Neural progenitor cell (in vitro differentiated cells): ENCODE results near the gene SPEM1. TPM values are rescaled to one million over a fixed set of nuclear protein-coding genes. Genes with fewer than 3 reads are reported as not detected.

ENCODE experiments used
- DNase-seq: peaks from one replicate; pipeline ENCODE4 v3.0.0-alpha.2; 2016; ENCODE audit warnings: low spot score
- H2AFZ ChIP-seq: fragments of 200-600 bp; sonication (generic); replicated peaks from 2 replicates; pipeline ENCODE4 v1.6.1; 2016; ENCODE audit warnings: antibody characterized with exemption
- H3F3A ChIP-seq: fragments of 200-600 bp; sonication (generic); 2 replicates; pipeline ENCODE4 v1.6.1; 2016; ENCODE audit warnings: antibody characterized with exemption, low read depth
- H3K27ac ChIP-seq: fragments of 200-600 bp; sonication (generic); 2 replicates; pipeline ENCODE4 v1.5.1; 2016; ENCODE audit warnings: mild to moderate bottlenecking
- H3K27me3 ChIP-seq: fragments of 200-600 bp; sonication (generic); 2 replicates; pipeline ENCODE4 v1.6.1; 2016; ENCODE audit warnings: mild to moderate bottlenecking, moderate library complexity
- H3K36me3 ChIP-seq: fragments of 200-600 bp; sonication (generic); 2 replicates; pipeline ENCODE4 v1.5.1; 2016
- H3K4me1 ChIP-seq: fragments of 200-600 bp; sonication (generic); 2 replicates; pipeline ENCODE4 v1.6.1; 2016; ENCODE audit warnings: mixed run types
- H3K4me2 ChIP-seq: fragments of 200-600 bp; sonication (generic); 2 replicates; pipeline ENCODE4 v1.6.1; 2016
- H3K4me3 ChIP-seq: fragments of 200-600 bp; sonication (generic); 2 replicates; pipeline ENCODE4 v1.5.1; 2016
- H3K79me2 ChIP-seq: fragments of 200-600 bp; sonication (generic); 2 replicates; pipeline ENCODE4 v1.6.1; 2016; ENCODE audit warnings: low read depth
- H3K9ac ChIP-seq: fragments of 200-600 bp; sonication (generic); 2 replicates; pipeline ENCODE4 v1.6.1; 2016
- H3K9me3 ChIP-seq: fragments of 200-600 bp; sonication (generic); 2 replicates; pipeline ENCODE4 v1.5.1; 2016; ENCODE audit warnings: low read depth
- H4K20me1 ChIP-seq: fragments of 200-600 bp; sonication (generic); 2 replicates; pipeline ENCODE4 v1.6.1; 2016; ENCODE audit warnings: low read depth
- H3K27ac Mint-ChIP-seq: 3 replicates; pipeline ENCODE4 v1.8.0; 2021; ENCODE audit warnings: mixed read lengths
- H3K27me3 Mint-ChIP-seq: 2 replicates; pipeline ENCODE4 v1.8.0; 2022; ENCODE audit warnings: low read depth, mild to moderate bottlenecking, inconsistent platforms, moderate library complexity, mixed read lengths; ENCODE audit not compliant: insufficient read depth
- H3K36me3 Mint-ChIP-seq: 3 replicates; pipeline ENCODE4 v1.8.0; 2021; ENCODE audit warnings: mixed read lengths
- H3K4me1 Mint-ChIP-seq: 3 replicates; pipeline ENCODE4 v1.8.0; 2021; ENCODE audit warnings: mixed read lengths
- H3K4me3 Mint-ChIP-seq: 3 replicates; pipeline ENCODE4 v1.8.0; 2021; ENCODE audit warnings: mild to moderate bottlenecking, moderate library complexity, mixed read lengths
- H3K9me3 Mint-ChIP-seq: 3 replicates; pipeline ENCODE4 v1.8.0; 2020; ENCODE audit warnings: mixed read lengths
- CTCF ChIP-seq: fragments of 200-600 bp; sonication (generic); IDR thresholded peaks from 2 replicates; pipeline ENCODE4 v1.5.1; 2017; ENCODE audit warnings: antibody characterized with exemption, mild to moderate bottlenecking
- EZH2 ChIP-seq: fragments of 200-600 bp; sonication (generic); IDR thresholded peaks from 2 replicates; pipeline ENCODE4 v1.6.1; 2017; ENCODE audit warnings: antibody characterized with exemption, mild to moderate bottlenecking, moderate library complexity
- EZH2phosphoT487 ChIP-seq: fragments of 200-600 bp; sonication (generic); IDR thresholded peaks from 2 replicates; pipeline ENCODE4 v1.6.1; 2017; ENCODE audit warnings: antibody characterized with exemption
- total RNA-seq: library from RNA; depleted of rRNA; stranded (reverse); fragments of >200 nt; gene quantifications from 2 replicates; pipeline ENCODE4 v1.2.3, GENCODE V29; 2015; ENCODE audit warnings: low replicate concordance

Gene SPEM1
- total RNA-seq, 1 donor from 2014 or later, result not detected

- Mint-ChIP-seq H3K36me3 (no peaks in the 10 kb centered on the region), H3K4me1 (peaks cover 56% of the 10 kb centered on the region), H3K27me3 (peaks cover 33% of the 10 kb centered on the region), H3K4me3 (peak overlapping the region; percentile 96), H3K9me3 (no peaks in the 10 kb centered on the region), H3K27ac (peak overlapping the region; percentile 99)
- H3K9me3 ChIP-seq, result no peaks in the 10 kb centered on the region
- peaks cover 65% of the 10 kb centered on the region for H3K27me3 ChIP-seq
- H3K4me3 ChIP-seq, result peak overlapping the region; percentile 74
- H2AFZ ChIP-seq, result peak overlapping the region; percentile 81
- TF ChIP-seq CTCF (peak; percentile 13), EZH2phosphoT487 (no peak)
- peak overlapping the region; percentile 93 for H3K4me2 ChIP-seq
- DNase-seq, result peak; percentile 66
- H3K79me2 ChIP-seq, result no peaks in the 10 kb centered on the region
- peaks cover 26% of the 10 kb centered on the region for H3K4me1 ChIP-seq
- H3K36me3 ChIP-seq, result no peaks in the 10 kb centered on the region
- no peak overlapping the region for H3K9ac ChIP-seq
- H3K27ac ChIP-seq, result no peak overlapping the region
- peaks cover 57% of the 10 kb centered on the region for H3F3A ChIP-seq
- H4K20me1 ChIP-seq, result no peaks in the 10 kb centered on the region
Observed at GRCh38 chr17:7440834-7441195, 20.7 kb downstream of the SPEM1 start.

GRCh38 chr17:7441266-7441665, 21.1 kb downstream of the SPEM1 start:
- H3K27me3 Mint-ChIP-seq, result peaks cover 28% of the 10 kb centered on the region
- H3K9me3 Mint-ChIP-seq, result no peaks in the 10 kb centered on the region
- DNase-seq, result no peak
- H4K20me1 ChIP-seq, result no peaks in the 10 kb centered on the region
- peak overlapping the region; percentile 74 for H3K4me3 ChIP-seq
- H3K4me1 ChIP-seq, result peaks cover 26% of the 10 kb centered on the region
- peaks cover 61% of the 10 kb centered on the region for H3K27me3 ChIP-seq
- no peaks in the 10 kb centered on the region for H3K79me2 ChIP-seq
- peaks cover 56% of the 10 kb centered on the region for H3K4me1 Mint-ChIP-seq
- H3K36me3 Mint-ChIP-seq, result no peaks in the 10 kb centered on the region
- H3K4me3 Mint-ChIP-seq, result peak overlapping the region; percentile 96
- peak overlapping the region; percentile 93 for H3K4me2 ChIP-seq
- H3K27ac ChIP-seq, result no peak overlapping the region
- TF ChIP-seq CTCF (no peak), EZH2 (no peak), EZH2phosphoT487 (no peak)
- H3K9ac ChIP-seq, result no peak overlapping the region
- peaks cover 55% of the 10 kb centered on the region for H3F3A ChIP-seq
- no peak overlapping the region for H2AFZ ChIP-seq
- H3K36me3 ChIP-seq, result no peaks in the 10 kb centered on the region
- H3K27ac Mint-ChIP-seq, result no peak overlapping the region
- no peaks in the 10 kb centered on the region for H3K9me3 ChIP-seq

- TF ChIP-seq EZH2phosphoT487 (no peak), CTCF (no peak), EZH2 (no peak)
- no peaks in the 10 kb centered on the region for H3K79me2 ChIP-seq
- H3F3A ChIP-seq, result peaks cover 47% of the 10 kb centered on the region
- Mint-ChIP-seq H3K27ac (no peak overlapping the region), H3K27me3 (peaks cover 22% of the 10 kb centered on the region), H3K36me3 (no peaks in the 10 kb centered on the region), H3K4me1 (peaks cover 55% of the 10 kb centered on the region), H3K4me3 (peak overlapping the region; percentile 74), H3K9me3 (no peaks in the 10 kb centered on the region)
- H3K36me3 ChIP-seq, result no peaks in the 10 kb centered on the region
- H3K4me1 ChIP-seq, result peaks cover 28% of the 10 kb centered on the region
- no peaks in the 10 kb centered on the region for H3K9me3 ChIP-seq
- H3K27ac ChIP-seq, result no peak overlapping the region
- no peak overlapping the region for H3K4me3 ChIP-seq
- no peak for DNase-seq
- H3K9ac ChIP-seq, result no peak overlapping the region
- no peak overlapping the region for H2AFZ ChIP-seq
- H3K4me2 ChIP-seq, result no peak overlapping the region
- H4K20me1 ChIP-seq, result no peaks in the 10 kb centered on the region
- peaks cover 61% of the 10 kb centered on the region for H3K27me3 ChIP-seq
Observed at GRCh38 chr17:7442142-7442541, 22.0 kb downstream of the SPEM1 start.
